Loucy (cell line): ENCODE results near the gene VPS35L.
"Not testable (repeated sequence)": the region's sequence is repeated elsewhere in the genome, so short reads cannot be mapped to it uniquely, and the experiment has no call there.

Experiments
- H2AFZ ChIP-seq: fragments of 200-600 bp; sonication (generic); 2 replicates; pipeline ENCODE4 v1.6.0; 2016; ENCODE audit warnings: antibody characterized with exemption, mild to moderate bottlenecking, low read length, moderate library complexity
- H3F3A ChIP-seq: fragments of 200-600 bp; 2 replicates; pipeline ENCODE4 v1.6.0; 2016; ENCODE audit warnings: antibody characterized with exemption, low read depth, mild to moderate bottlenecking
- H3K27me3 ChIP-seq: fragments of 200-600 bp; sonication (generic); 2 replicates; pipeline ENCODE4 v1.6.1; 2014; ENCODE audit warnings: low read length, mild to moderate bottlenecking; ENCODE audit not compliant: insufficient read depth, poor library complexity, severe bottlenecking
- H3K36me3 ChIP-seq: fragments of 200-600 bp; sonication (generic); 2 replicates; pipeline ENCODE4 v1.6.1; 2016; ENCODE audit warnings: low read length; ENCODE audit not compliant: insufficient read depth
- H3K4me1 ChIP-seq: fragments of 200-600 bp; sonication (generic); 2 replicates; pipeline ENCODE4 v1.5.1; 2014; ENCODE audit warnings: low read length, mild to moderate bottlenecking; ENCODE audit not compliant: insufficient read depth, poor library complexity, severe bottlenecking
- H3K4me2 ChIP-seq: fragments of 200-600 bp; sonication (generic); 2 replicates; pipeline ENCODE4 v1.6.0; 2014; ENCODE audit warnings: antibody characterized with exemption, low read length, low read depth, mild to moderate bottlenecking; ENCODE audit not compliant: poor library complexity, severe bottlenecking
- H3K4me3 ChIP-seq: fragments of 200-600 bp; sonication (generic); 2 replicates; pipeline ENCODE4 v1.5.1; 2014; ENCODE audit warnings: low read length, mild to moderate bottlenecking, mixed read lengths; ENCODE audit not compliant: poor library complexity, severe bottlenecking
- H3K79me2 ChIP-seq: fragments of 200-600 bp; sonication (generic); 2 replicates; pipeline ENCODE4 v1.6.1; 2014; ENCODE audit warnings: low read length; ENCODE audit not compliant: insufficient read depth
- H3K9ac ChIP-seq: fragments of 200-600 bp; sonication (generic); 2 replicates; pipeline ENCODE4 v1.6.0; 2014; ENCODE audit warnings: mild to moderate bottlenecking, low read depth, low read length, moderate library complexity; ENCODE audit not compliant: poor library complexity, severe bottlenecking
- H3K9me2 ChIP-seq: fragments of 200-600 bp; sonication (generic); replicated peaks from 2 replicates; pipeline ENCODE4 v1.6.1; 2016; ENCODE audit warnings: low read depth, low read length, mixed read lengths
- H3K9me3 ChIP-seq: fragments of 200-600 bp; sonication (generic); 2 replicates; pipeline ENCODE4 v1.6.1; 2014; ENCODE audit warnings: mild to moderate bottlenecking, antibody characterized with exemption, low read length, low read depth; ENCODE audit not compliant: insufficient read depth
- H4K20me1 ChIP-seq: fragments of 200-600 bp; sonication (generic); 2 replicates; pipeline ENCODE4 v1.6.0; 2014; ENCODE audit warnings: antibody characterized with exemption, low read length, mild to moderate bottlenecking; ENCODE audit not compliant: insufficient read depth, poor library complexity, severe bottlenecking
- EZH2phosphoT487 ChIP-seq: fragments of 200-600 bp; IDR thresholded peaks from 2 replicates; pipeline ENCODE4 v1.6.1; 2018; ENCODE audit warnings: antibody characterized with exemption, mild to moderate bottlenecking, moderate library complexity, borderline replicate concordance
- TF ChIP-seq, protein P1 (sequence below): fragments of 200-600 bp; sonication (generic); conservative IDR thresholded peaks from 2 replicates; pipeline ENCODE4 v1.5.1; 2014; ENCODE audit warnings: mild to moderate bottlenecking, antibody characterized with exemption, low read length

Gene VPS35L

DNA sequence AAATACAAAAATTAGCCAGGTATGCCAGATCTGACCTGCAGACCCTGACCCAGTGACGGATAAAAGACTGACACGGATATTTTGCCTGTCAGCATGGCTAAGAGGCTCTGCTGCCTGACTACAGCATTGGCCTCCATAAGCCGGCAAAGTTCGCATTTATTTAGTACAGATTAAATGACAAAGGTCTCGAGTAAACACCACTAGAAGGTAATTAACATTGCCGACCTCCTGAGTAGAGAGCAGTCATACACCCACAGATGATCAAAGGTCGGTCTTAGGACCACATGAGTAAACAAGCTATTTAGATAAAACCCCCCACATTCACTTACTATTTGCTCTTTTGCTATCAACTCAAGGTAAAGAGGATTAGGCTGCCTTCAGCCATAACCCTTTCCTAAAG, 106.8 kb downstream of the VPS35L start:
- H3K9me2 ChIP-seq, result no peaks in the 10 kb centered on the region
- H3K4me3 ChIP-seq, result no peak overlapping the region
- no peaks in the 10 kb centered on the region for H3K27me3 ChIP-seq
- H3K4me2 ChIP-seq, result no peak overlapping the region
- H3K4me1 ChIP-seq, result no peaks in the 10 kb centered on the region
- H2AFZ ChIP-seq, result no peak overlapping the region
- no peak for TF ChIP-seq EZH2phosphoT487
- TF ChIP-seq, protein P1, sequence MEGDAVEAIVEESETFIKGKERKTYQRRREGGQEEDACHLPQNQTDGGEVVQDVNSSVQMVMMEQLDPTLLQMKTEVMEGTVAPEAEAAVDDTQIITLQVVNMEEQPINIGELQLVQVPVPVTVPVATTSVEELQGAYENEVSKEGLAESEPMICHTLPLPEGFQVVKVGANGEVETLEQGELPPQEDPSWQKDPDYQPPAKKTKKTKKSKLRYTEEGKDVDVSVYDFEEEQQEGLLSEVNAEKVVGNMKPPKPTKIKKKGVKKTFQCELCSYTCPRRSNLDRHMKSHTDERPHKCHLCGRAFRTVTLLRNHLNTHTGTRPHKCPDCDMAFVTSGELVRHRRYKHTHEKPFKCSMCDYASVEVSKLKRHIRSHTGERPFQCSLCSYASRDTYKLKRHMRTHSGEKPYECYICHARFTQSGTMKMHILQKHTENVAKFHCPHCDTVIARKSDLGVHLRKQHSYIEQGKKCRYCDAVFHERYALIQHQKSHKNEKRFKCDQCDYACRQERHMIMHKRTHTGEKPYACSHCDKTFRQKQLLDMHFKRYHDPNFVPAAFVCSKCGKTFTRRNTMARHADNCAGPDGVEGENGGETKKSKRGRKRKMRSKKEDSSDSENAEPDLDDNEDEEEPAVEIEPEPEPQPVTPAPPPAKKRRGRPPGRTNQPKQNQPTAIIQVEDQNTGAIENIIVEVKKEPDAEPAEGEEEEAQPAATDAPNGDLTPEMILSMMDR, result no peak
- no peaks in the 10 kb centered on the region for H3F3A ChIP-seq
- no peaks in the 10 kb centered on the region for H3K9me3 ChIP-seq
- no peaks in the 10 kb centered on the region for H3K79me2 ChIP-seq
- H3K9ac ChIP-seq, result no peak overlapping the region
- no peaks in the 10 kb centered on the region for H3K36me3 ChIP-seq
- no peaks in the 10 kb centered on the region for H4K20me1 ChIP-seq

- Histone ChIP-seq H3K4me3 (no peak overlapping the region), H3K79me2 (no peaks in the 10 kb centered on the region), H2AFZ (no peak overlapping the region), H3K27me3 (no peaks in the 10 kb centered on the region), H3F3A (no peaks in the 10 kb centered on the region), H4K20me1 (no peaks in the 10 kb centered on the region), H3K4me1 (no peaks in the 10 kb centered on the region), H3K9ac (no peak overlapping the region), H3K9me2 (no peaks in the 10 kb centered on the region), H3K4me2 (no peak overlapping the region), H3K9me3 (no peaks in the 10 kb centered on the region), H3K36me3 (no peaks in the 10 kb centered on the region)
- TF ChIP-seq EZH2phosphoT487, result no peak
- TF ChIP-seq, protein P1, result no peak
Measured at GRCh38 chr16:19664166-19664565, 108.7 kb downstream of the VPS35L start.

- H3K4me1 ChIP-seq, H3K27me3 ChIP-seq, H2AFZ ChIP-seq, H4K20me1 ChIP-seq, H3K36me3 ChIP-seq, H3K4me3 ChIP-seq, H3K9ac ChIP-seq, H3K4me2 ChIP-seq, H3F3A ChIP-seq, H3K9me2 ChIP-seq, H3K79me2 ChIP-seq, H3K9me3 ChIP-seq: not testable (repeated sequence)
Measured at GRCh38 chr16:19665313-19665712, 109.8 kb downstream of the VPS35L start.

DNA sequence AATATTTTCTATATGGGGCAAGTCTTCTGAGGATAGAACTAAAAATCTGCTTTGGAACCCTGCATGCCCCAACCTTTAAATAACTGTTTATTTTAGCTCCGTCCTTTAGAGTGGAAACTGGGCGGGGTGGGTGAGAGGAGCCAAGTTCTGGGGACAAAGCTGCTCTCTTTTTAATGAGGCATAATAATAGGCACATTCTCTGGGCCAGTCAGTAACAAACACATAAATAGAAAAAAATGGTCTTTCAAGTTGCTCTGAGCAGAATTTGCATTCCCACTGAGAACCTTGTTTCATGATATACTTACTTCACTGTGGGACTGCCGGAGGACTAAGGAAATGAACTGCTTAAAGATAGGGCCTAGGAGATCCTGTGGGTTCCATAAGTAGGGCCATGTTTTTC, 111.0 kb downstream of the VPS35L start:
- no peaks in the 10 kb centered on the region for H3K9me3 ChIP-seq
- H4K20me1 ChIP-seq, result no peaks in the 10 kb centered on the region
- H3K27me3 ChIP-seq, result no peaks in the 10 kb centered on the region
- no peaks in the 10 kb centered on the region for H3K4me1 ChIP-seq
- H3K4me3 ChIP-seq, result no peak overlapping the region
- H3K9ac ChIP-seq, result no peak overlapping the region
- no peaks in the 10 kb centered on the region; the same call in 1 of the 2 replicates for H3K36me3 ChIP-seq
- H3K4me2 ChIP-seq, result no peak overlapping the region
- H3F3A ChIP-seq, result no peaks in the 10 kb centered on the region
- H3K79me2 ChIP-seq, result no peaks in the 10 kb centered on the region
- H3K9me2 ChIP-seq, result no peaks in the 10 kb centered on the region
- H2AFZ ChIP-seq, result no peak overlapping the region
- TF ChIP-seq, protein P1, result no peak
- TF ChIP-seq EZH2phosphoT487, result no peak
